Measurements from ENCODE around the gene LANCL2. TPM values are rescaled to one million over a fixed set of nuclear protein-coding genes. Genes with fewer than 3 reads are reported as not detected.
"Not testable (repeated sequence)": the region's sequence is repeated elsewhere in the genome, so short reads cannot be mapped to it uniquely, and the experiment has no call there.

The LANCL2 gene
- total RNA-seq, 4 donors from 2014 or later: 12.6 to 23.3 (median 18.6) TPM

GRCh38 chr7:55470261-55470660 lies 105.1 kb downstream of the LANCL2 start:
- DNase-seq (ENCODE audit: low spot score) (no peak), ATAC-seq (ENCODE audit: low FRiP score) (no peak)
- no peak for TF ChIP-seq CTCF (IDR thresholded peaks at IDR 0.05)

- DNase-seq (ENCODE audit: low spot score); ATAC-seq (ENCODE audit: low FRiP score): not testable (repeated sequence)
Observed at GRCh38 chr7:55471594-55471993, 106.5 kb downstream of the LANCL2 start.

- not testable (repeated sequence) for DNase-seq (ENCODE audit: low spot score); ATAC-seq (ENCODE audit: low FRiP score)
Observed at GRCh38 chr7:55472406-55472805, 107.3 kb downstream of the LANCL2 start.

- no peak for DNase-seq (ENCODE audit: low spot score)
- no peak for TF ChIP-seq CTCF (IDR thresholded peaks at IDR 0.05)
- ATAC-seq (ENCODE audit: low FRiP score): no peak
Observed at GRCh38 chr7:55472928-55473725, 108.0 kb downstream of the LANCL2 start.

GRCh38 chr7:55473932-55474331 lies 108.8 kb downstream of the LANCL2 start:
- TF ChIP-seq CTCF (IDR thresholded peaks at IDR 0.05): no peak
- no peak for DNase-seq (ENCODE audit: low spot score)
- ATAC-seq (ENCODE audit: low FRiP score): no peak

GRCh38 chr7:55474944-55475854 lies 110.1 kb downstream of the LANCL2 start:
- ATAC-seq (ENCODE audit: low FRiP score) (no peak), DNase-seq (ENCODE audit: low spot score) (no peak)
- no peak for TF ChIP-seq CTCF (IDR thresholded peaks at IDR 0.05)

GRCh38 chr7:55475855-55476803 lies 111.0 kb downstream of the LANCL2 start:
- DNase-seq (ENCODE audit: low spot score): no peak
- TF ChIP-seq CTCF (IDR thresholded peaks at IDR 0.05): no peak
- ATAC-seq (ENCODE audit: low FRiP score): no peak
